Effector CD8-positive, alpha-beta T cell (primary cell): Measurements from ENCODE around the gene TMEM266.

Experiments
- DNase-seq: peaks from one replicate; lab custom pipeline; 2025; lab: John Stamatoyannopoulos, UW

TMEM266 gene

GRCh38 chr15:76236350-76236749, 176.6 kb downstream of the TMEM266 start:
- DNase-seq = no peak

- DNase-seq = no peak
Measured at GRCh38 chr15:76239786-76240185, 180.0 kb downstream of the TMEM266 start.

DNA sequence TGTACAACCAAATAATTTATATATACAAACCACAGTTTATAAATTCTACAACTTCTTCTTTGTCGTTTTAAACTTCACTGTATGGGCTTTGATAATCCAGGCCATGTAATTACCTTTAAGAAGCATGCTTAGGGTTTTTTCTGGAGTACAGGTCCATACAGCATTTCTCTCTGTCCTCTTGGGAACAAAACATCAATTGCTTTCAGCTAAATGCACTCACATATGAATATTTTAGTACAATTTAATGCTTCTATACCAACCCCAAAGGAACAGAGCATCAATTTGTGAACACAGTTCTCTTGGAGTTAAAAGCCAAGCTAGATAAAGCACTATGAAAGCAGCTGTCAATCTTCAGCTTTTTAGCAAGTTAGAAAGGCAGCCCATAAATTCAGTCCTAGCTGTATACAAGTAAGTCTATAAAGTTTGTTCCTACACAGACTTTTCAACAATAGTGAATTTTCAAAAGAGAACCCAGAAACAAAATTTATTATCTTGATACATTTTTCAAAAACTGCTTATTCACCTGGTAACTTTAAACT, 185.4 kb downstream of the TMEM266 start:
- no peak for DNase-seq

DNA sequence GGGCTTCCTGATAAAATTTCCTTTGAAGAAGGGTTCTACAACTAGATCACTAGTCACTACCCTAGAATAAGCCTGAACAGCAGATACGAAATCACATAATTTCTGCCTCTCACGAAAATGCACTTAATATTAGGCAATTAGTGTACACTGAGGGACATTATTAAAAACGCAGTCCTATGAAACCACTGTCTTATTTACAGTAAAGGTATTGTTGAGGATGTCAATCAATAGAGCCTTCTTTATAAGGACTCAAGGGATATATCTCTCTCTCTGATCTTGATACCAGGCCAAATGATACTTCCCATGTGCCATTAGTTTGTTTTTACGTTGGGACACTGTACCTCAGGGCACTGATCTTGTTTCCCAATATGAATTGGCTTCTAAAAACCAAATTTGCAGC, 191.9 kb downstream of the TMEM266 start:
- DNase-seq = no peak

GRCh38 chr15:76252249-76252648, 192.5 kb downstream of the TMEM266 start:
- DNase-seq = no peak

GRCh38 chr15:76253691-76254473, 194.1 kb downstream of the TMEM266 start:
- DNase-seq = no peak
